Left ventricle myocardium superior (tissue), 1 donor: ENCODE results near the gene RAB30. TPM values are rescaled to one million over a fixed set of nuclear protein-coding genes. Genes with fewer than 3 reads are reported as not detected.
"Not testable (repeated sequence)": the region's sequence is repeated elsewhere in the genome, so short reads cannot be mapped to it uniquely, and the experiment has no call there.

Experiments
- ATAC-seq: fragments of 200-7000 bp; cut with Tn5 transposase; one replicate; pipeline ENCODE4 v1.9.1; 2020; ENCODE audit warnings: mild to moderate bottlenecking, moderate library complexity
- DNase-seq: peaks from one replicate; pipeline ENCODE4 v3.0.0-alpha.2; 2020
- intact Hi-C: fragments of 100-400 bp; cut with micrococcal nuclease; formaldehyde crosslinking; loops from one replicate; pipeline ENCODE4 v1.11.0; 2022
- total RNA-seq: library from RNA; stranded (reverse); fragmentation: NEBNext Ultra II Directional; extraction: Animal tissue kit (Norgen Biotek cat#: 25700); gene quantifications from one replicate; pipeline ENCODE4 v1.2.1, GENCODE V29; 2021
- donor health status: DM: no; HTN: yes; CAD: no; lungs with severe emphysema.

The RAB30 gene
- total RNA-seq, 1 donor from 2014 or later, result 31.3 TPM

DNA sequence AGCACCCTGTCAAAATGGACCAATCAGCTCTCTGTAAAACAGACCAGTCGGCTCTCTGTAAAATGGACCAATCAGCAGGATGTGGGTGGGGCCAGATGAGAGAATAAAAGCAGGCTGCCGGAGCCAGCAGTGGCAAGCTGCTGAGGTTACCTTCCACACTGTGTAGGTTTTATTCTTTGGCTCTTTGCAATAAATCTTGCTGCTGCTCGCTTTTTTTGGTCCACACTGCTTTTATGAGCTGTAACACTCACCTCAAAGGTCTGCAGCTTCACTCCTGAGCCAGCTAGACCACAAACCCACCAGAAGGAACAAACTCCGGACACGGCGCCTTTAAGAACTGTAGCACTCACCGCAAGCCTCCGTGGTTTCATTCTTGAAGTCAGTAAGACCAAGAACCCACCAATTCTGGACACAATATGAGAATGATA lies 100.2 kb downstream of the RAB30 start:
- ATAC-seq, intact Hi-C loops, DNase-seq: not testable (repeated sequence)

- DNase-seq, intact Hi-C loops, ATAC-seq: not testable (repeated sequence)
These were observed 101.1 kb downstream of the RAB30 start for GRCh38 chr11:82970507-82971083.

DNA sequence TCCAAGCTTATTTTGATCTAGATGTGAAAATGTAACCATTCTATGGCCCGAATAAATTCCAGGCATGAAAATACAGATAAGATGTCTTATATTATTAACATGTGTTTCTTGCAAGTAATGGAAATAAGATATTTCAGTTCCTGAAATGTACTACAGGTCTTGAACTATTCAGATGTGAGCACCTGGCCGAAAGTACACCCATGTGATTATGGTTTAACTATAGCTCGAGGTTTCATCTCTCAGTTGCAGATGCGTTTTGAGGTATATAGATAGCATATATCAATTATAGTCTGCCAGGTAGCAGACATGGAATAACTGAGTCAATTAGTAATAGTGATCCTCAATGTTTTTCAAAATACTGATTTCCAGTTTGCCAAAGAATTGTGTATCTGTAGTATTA lies 101.9 kb downstream of the RAB30 start:
- ATAC-seq (no peak), DNase-seq (no peak)
- intact Hi-C loops, result no loop called here

GRCh38 chr11:82967381-82967780 lies 104.3 kb downstream of the RAB30 start:
- ATAC-seq (no peak), DNase-seq (no peak)
- intact Hi-C loops, result no loop called here

DNA sequence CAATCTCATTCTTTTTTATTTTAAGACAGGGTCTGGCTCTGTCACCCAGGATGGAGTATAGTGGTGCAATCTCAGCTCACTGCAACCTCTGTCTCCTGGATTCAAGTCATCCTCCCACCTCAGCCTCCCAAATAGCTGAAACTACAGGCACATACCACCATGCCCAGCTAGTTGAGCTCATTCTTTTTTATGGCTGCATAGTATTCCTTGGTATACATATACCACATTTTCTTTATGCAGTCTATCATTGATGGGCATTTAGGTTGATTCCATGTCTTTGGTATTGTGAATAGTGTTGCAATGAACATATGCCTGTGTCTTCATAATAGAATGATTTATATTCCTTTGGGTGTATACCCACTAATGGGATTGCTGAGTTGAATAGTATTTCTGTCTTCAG lies 109.7 kb downstream of the RAB30 start:
- ATAC-seq, DNase-seq, intact Hi-C loops: not testable (repeated sequence)

- no peak for ATAC-seq
These were observed 110.9 kb downstream of the RAB30 start for GRCh38 chr11:82960779-82961143.

DNA sequence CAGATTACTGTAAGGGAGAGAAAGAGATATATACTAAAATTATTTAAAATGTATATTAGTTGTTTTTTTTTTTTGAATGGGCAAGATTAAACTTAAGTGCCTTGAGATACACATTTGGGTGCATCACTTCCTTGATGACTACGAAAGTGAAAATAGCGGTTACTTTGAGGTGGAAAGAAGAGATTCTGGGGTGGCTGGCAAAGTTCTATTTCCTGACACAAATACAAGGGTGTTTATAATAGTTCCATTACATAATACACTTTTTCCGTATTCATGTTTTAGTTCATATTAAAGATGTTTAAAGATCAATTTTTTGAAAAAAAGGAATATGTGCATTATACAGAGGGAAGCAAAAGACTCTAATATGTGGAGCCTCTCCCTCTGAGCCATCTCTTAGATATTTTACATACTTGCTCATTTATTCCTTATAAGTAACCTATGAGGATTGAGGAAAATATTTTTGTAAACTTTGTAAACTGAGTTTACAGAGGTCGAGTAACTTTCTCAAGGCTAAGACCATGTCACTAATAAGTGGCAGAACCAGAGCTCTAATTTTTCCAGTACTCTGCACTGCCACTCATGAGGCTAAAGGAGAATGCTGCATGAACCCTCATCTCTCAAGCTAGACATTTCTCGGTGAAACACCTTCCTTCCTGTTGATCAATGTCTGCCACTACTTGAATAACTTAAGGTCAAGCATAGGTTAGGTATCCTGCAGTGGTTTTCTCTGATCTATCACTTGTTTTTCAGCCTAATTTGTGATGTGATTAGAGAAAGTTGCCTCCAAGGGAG lies 111.5 kb downstream of the RAB30 start:
- no peak for ATAC-seq
- intact Hi-C loops, result no loop called here
- DNase-seq, result no peak

More at GRCh38 chr11:82960779-82961143, 110.9 kb downstream of the RAB30 start:
- DNase-seq, result no peak
- intact Hi-C loops, result no loop called here

GRCh38 chr11:82955736-82956453 lies 115.8 kb downstream of the RAB30 start:
- DNase-seq, intact Hi-C loops, ATAC-seq: not testable (repeated sequence)

DNA sequence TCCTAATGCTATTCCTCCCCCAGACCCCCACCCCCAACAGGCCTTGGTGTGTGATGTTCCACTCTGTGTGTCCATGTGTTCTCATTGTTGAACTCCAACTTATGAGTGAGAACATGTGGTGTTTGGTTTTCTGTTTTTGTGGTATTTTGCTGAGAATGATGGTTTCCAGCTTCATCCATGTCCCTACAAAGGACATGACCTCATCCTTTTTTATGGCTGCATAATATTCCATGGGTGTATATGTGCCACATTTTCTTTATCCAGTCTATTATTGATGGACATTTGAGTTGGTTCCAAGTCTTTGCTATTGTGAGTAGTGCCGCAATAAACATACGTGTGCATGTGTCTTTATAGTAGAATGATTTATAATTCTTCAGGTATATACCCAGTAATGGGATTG lies 121.2 kb downstream of the RAB30 start:
- intact Hi-C loops, ATAC-seq, DNase-seq: not testable (repeated sequence)

- DNase-seq (no peak), ATAC-seq (no peak)
- intact Hi-C loops, result no loop called here
These were observed 122.3 kb downstream of the RAB30 start for GRCh38 chr11:82949352-82949751.

GRCh38 chr11:82945682-82946081 lies 126.0 kb downstream of the RAB30 start:
- no peak for ATAC-seq
- intact Hi-C loops, result no loop called here
- no peak for DNase-seq

GRCh38 chr11:82945041-82945440 lies 126.7 kb downstream of the RAB30 start:
- intact Hi-C loops, DNase-seq, ATAC-seq: not testable (repeated sequence)

- ATAC-seq, result no peak
These were observed 127.5 kb downstream of the RAB30 start for GRCh38 chr11:82944198-82944597.

GRCh38 chr11:82943430-82943829 lies 128.3 kb downstream of the RAB30 start:
- DNase-seq, intact Hi-C loops, ATAC-seq: not testable (repeated sequence)

More at GRCh38 chr11:82944198-82944597, 127.5 kb downstream of the RAB30 start:
- intact Hi-C loops, result no loop called here
- no peak for DNase-seq

- ATAC-seq, result no peak
- intact Hi-C loops, result no loop called here
These were observed 129.3 kb downstream of the RAB30 start for GRCh38 chr11:82942376-82942775.

DNA sequence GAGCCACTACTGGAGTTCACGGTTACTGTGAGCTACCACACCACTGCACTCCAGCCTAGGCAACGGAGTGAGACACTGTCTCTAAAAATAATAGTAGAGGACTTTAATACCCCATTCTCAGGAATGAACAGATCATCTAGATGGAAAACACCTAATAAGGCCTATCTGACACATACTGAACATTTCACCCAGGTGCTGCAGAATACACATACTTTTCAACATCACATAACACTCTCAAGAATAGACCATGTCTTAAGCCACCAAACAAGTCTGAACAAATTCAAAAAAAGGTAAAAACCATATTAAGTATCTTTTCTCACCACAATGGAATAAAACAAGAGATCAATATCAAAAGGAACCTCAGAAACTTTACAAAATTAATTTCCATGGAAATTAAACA lies 132.2 kb downstream of the RAB30 start:
- no peak for ATAC-seq
- intact Hi-C loops, result no loop called here
- no peak for DNase-seq

More at GRCh38 chr11:82942376-82942775, 129.3 kb downstream of the RAB30 start:
- DNase-seq, result no peak

DNA sequence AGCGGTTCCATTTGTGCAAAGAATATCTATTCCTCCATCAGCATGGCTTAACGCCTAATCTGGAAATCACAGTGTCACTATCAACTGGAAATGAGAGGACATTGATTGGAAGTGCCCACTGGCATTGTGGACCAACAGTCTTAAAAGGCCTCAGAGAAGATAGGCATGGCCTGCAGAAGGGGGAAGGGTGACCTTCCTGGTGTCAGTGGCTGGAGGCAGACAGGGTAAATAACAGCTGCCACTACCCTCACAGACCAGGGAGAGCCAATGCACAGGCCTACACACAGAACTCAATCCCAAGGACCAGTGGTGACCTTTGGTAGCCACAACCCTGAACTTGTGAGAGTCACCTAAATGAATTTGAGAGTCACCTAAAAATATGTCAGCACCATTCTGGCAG lies 134.1 kb downstream of the RAB30 start:
- DNase-seq, result no peak
- no peak for ATAC-seq
- intact Hi-C loops, result no loop called here

DNA sequence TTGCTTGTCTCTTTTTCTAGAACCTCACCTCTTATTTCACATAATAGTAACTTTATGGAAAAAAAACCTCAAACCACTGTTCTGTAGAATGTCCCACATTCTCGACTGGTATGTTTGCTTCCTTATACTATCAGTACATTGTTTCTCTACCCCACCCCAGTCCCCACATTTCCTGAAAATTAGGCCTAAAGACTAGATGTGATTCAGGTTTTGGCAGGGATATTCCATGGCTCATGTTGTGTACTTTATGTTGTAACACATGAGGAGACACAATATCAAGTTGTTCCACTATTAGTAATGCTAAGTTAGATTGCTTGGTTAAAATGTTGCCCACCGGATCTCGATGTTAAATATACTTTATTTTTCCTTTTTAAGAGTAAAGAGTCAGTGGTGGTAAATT lies 135.4 kb downstream of the RAB30 start:
- intact Hi-C loops, result no loop called here
- DNase-seq (no peak), ATAC-seq (no peak)

DNA sequence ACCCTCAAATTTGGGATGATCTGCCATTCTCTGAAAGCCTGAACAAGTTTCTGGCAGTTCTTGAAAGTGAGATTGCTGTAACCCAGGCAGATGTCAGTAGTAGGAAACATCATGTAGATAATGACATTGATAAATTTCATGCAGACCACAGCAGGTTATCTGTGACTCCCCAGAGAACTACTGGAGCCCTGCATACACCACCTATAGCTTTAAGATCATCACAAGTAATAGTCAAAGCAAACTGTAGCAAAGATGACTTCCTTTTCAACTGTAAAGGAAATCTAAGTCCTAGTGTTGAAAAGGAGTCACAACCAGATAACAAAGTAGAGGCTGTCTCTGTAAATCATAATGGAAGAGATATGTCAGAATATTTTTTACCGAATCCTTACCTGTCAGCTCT lies 139.1 kb downstream of the RAB30 start:
- intact Hi-C loops, result no loop called here
- no peak for DNase-seq
- no peak for ATAC-seq

- DNase-seq, result no peak
- intact Hi-C loops, result no loop called here
- no peak for ATAC-seq
These were observed 141.0 kb downstream of the RAB30 start for GRCh38 chr11:82930734-82931133.
